ENCODE results near the gene JAZF1.

Gene JAZF1

GRCh38 chr7:27971171-27971812 is 209.3 kb downstream of the JAZF1 start:
- no peak for TF ChIP-seq POLR2AphosphoS5 (IDR thresholded peaks at IDR 0.05; ENCODE audit: low read depth, low read length)
- no peak for TF ChIP-seq FOXP2 (optimal IDR thresholded peaks at IDR 0.05; ENCODE audit: borderline replicate concordance, extremely low read depth, extremely low read length, insufficient read depth)
- no peak for TF ChIP-seq TAF1 (IDR thresholded peaks at IDR 0.05; ENCODE audit: borderline replicate concordance, insufficient read depth, low read length)
- TF ChIP-seq REST (IDR thresholded peaks at IDR 0.05; ENCODE audit: insufficient read depth in 1 of 2, low read depth in 2 of 2, low read length in 2 of 2) = no peak

GRCh38 chr7:27970350-27970749 is 210.2 kb downstream of the JAZF1 start:
- TF ChIP-seq TAF1 (IDR thresholded peaks at IDR 0.05; ENCODE audit: borderline replicate concordance, insufficient read depth, low read length) (no peak), REST (IDR thresholded peaks at IDR 0.05; ENCODE audit: insufficient read depth in 1 of 2, low read depth in 2 of 2, low read length in 2 of 2) (no peak), SIN3A (IDR thresholded peaks at IDR 0.05; ENCODE audit: borderline replicate concordance, insufficient read depth, low read length) (no peak)

GRCh38 chr7:27969346-27969745 is 211.2 kb downstream of the JAZF1 start:
- TF ChIP-seq POLR2AphosphoS5 (IDR thresholded peaks at IDR 0.05; ENCODE audit: low read depth, low read length) (no peak), FOXP2 (optimal IDR thresholded peaks at IDR 0.05; ENCODE audit: borderline replicate concordance, extremely low read depth, extremely low read length, insufficient read depth) (no peak), SIN3A (IDR thresholded peaks at IDR 0.05; ENCODE audit: borderline replicate concordance, insufficient read depth, low read length) (no peak), REST (IDR thresholded peaks at IDR 0.05; ENCODE audit: insufficient read depth in 1 of 2, low read depth in 2 of 2, low read length in 2 of 2) (no peak), TAF1 (IDR thresholded peaks at IDR 0.05; ENCODE audit: borderline replicate concordance, insufficient read depth, low read length) (no peak)

GRCh38 chr7:27967639-27968038 is 213.0 kb downstream of the JAZF1 start:
- TF ChIP-seq REST (IDR thresholded peaks at IDR 0.05; ENCODE audit: insufficient read depth in 1 of 2, low read depth in 2 of 2, low read length in 2 of 2) (no peak), SIN3A (IDR thresholded peaks at IDR 0.05; ENCODE audit: borderline replicate concordance, insufficient read depth, low read length) (no peak), FOXP2 (optimal IDR thresholded peaks at IDR 0.05; ENCODE audit: borderline replicate concordance, extremely low read depth, extremely low read length, insufficient read depth) (no peak), POLR2AphosphoS5 (IDR thresholded peaks at IDR 0.05; ENCODE audit: low read depth, low read length) (no peak), TAF1 (IDR thresholded peaks at IDR 0.05; ENCODE audit: borderline replicate concordance, insufficient read depth, low read length) (no peak)
